SK-N-MC (cell line): ENCODE data around the gene PKD2.

Experiments used
- EZH2 ChIP-seq: fragments of 200-600 bp; sonication (generic); IDR thresholded peaks from one replicate; pipeline ENCODE4 v1.6.1; 2017; ENCODE audit warnings: antibody characterized with exemption
- FOXP2 ChIP-seq: optimal IDR thresholded peaks from 2 replicates; pipeline ENCODE3; 2011; ENCODE audit warnings: mild to moderate bottlenecking, moderate library complexity; ENCODE audit not compliant: insufficient read depth; ENCODE audit errors: extremely low read length, control extremely low read depth
- POLR2AphosphoS5 ChIP-seq: IDR thresholded peaks from 2 replicates; pipeline ENCODE4 v1.6.1; 2012; ENCODE audit warnings: mild to moderate bottlenecking, low read depth, low read length, borderline replicate concordance

DNA sequence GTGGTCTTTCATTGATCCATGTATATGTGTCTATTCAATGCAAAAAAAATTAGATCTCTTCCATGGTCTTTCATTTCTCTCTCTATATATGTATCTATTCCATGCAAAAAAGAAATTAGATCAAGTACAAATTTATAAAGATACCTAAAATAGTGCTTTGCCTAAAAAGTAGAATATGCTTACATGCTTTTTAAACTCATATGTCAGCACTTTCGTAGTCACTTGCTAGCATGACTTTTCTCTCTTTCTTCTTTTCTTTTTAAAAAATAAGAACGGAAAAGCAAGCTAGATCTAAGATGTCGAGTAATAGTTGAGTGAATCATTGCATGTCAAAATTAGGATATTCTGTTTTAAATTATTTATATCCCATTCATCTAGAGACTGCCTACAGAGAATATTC is 50.9 kb downstream of the PKD2 start:
- no peak for TF ChIP-seq POLR2AphosphoS5
- no peak for TF ChIP-seq EZH2
- TF ChIP-seq FOXP2 = no peak
